Brain microvascular endothelial cell (primary cell): ENCODE data around the gene SPRR2B.
"Not testable (repeated sequence)": the region's sequence is repeated elsewhere in the genome, so short reads cannot be mapped to it uniquely, and the experiment has no call there.

Experiments used
- DNase-seq: peaks from one replicate; pipeline ENCODE4 v3.0.0-alpha.2; 2020
- H3K27ac ChIP-seq: fragments of 250-450 bp; sonication (Bioruptor Pico); 2 replicates; pipeline ENCODE4 v1.5.1; 2020; ENCODE audit warnings: mild to moderate bottlenecking, moderate library complexity
- H3K27me3 ChIP-seq: fragments of 250-450 bp; sonication (Bioruptor Pico); replicated peaks from 2 replicates; pipeline ENCODE4 v1.5.1; 2020; ENCODE audit warnings: mild to moderate bottlenecking
- H3K36me3 ChIP-seq: fragments of 250-450 bp; sonication (Bioruptor Pico); replicated peaks from 2 replicates; pipeline ENCODE4 v1.5.1; 2020; ENCODE audit warnings: mild to moderate bottlenecking
- H3K4me3 ChIP-seq: 2 replicates; pipeline ENCODE4 v1.5.1; 2011; ENCODE audit warnings: low read depth, mild to moderate bottlenecking, control low read depth, low read length, moderate library complexity
- CTCF ChIP-seq: IDR thresholded peaks from 2 replicates; pipeline ENCODE4 v1.5.1; 2011; ENCODE audit warnings: low read depth, mild to moderate bottlenecking, moderate library complexity, low read length, control low read depth, inconsistent platforms; ENCODE audit errors: missing control alignments
- in situ Hi-C: cut with HindIII; loops from 2 replicates; pipeline ENCODE4 v1.10.0; 2017; ENCODE audit warnings: low sequenced_read_pairs, low pct_ligation_motif_present

The SPRR2B gene

GRCh38 chr1:153030895-153031294 lies 40.5 kb downstream of the SPRR2B start, which contains the start of gene SPRR1B:
TSS of gene SPRR1B (plus strand) at chr1:153031203. CDS start at chr1:153032346, 1,143 bp downstream.
- in situ Hi-C loops = no loop called here
- no peak within 1 kb of the TSS for H3K27ac ChIP-seq
- H3K36me3 ChIP-seq = no peaks in the 10 kb centered on the region
- TF ChIP-seq CTCF = no peak
- no peak within 1 kb of the TSS for H3K4me3 ChIP-seq
- H3K27me3 ChIP-seq = no peaks in the 10 kb centered on the region
- no peak for DNase-seq

DNA sequence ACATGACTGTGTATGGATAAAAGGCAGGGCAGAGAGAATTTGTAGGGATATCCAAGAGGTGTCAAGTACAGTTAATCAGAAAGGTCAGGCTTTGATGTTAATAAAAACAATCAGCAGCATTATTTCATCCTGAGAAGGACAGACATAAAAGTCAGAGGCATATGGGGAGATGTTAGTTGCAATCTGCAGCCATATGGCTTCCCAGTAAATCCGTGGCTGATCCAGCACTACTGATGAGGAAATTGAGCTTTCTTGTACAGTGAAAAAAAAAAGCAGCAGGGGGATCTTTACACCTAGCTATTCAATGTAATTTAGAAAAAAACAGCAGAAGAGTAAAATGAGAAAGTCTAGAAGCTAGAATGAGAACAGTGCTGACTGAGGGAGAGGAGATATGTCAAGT lies 42.6 kb downstream of the SPRR2B start:
- DNase-seq = no peak
- in situ Hi-C loops = no loop called here
- TF ChIP-seq CTCF = no peak
- Histone ChIP-seq H3K4me3 (no peak overlapping the region), H3K27me3 (no peaks in the 10 kb centered on the region), H3K36me3 (no peaks in the 10 kb centered on the region), H3K27ac (no peak overlapping the region)

DNA sequence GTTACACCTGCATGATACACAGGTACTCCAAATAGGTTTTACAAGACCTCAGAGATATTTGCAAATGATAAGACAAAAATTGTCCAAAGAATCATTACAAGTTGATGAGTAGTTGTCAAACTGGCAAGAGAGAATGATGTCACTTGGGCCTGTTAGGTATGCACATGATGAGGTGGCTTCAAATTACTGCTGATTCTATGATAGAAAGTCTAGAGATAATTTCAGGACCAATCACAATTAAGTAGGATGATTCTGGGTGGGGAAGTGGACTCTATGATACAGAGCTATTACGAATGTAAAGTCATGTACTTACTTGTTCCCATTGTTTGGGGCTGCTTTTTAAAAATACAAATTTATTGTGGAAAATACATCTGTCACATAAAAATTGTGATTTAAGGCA lies 45.6 kb downstream of the SPRR2B start:
- H3K36me3 ChIP-seq = no peaks in the 10 kb centered on the region
- H3K27me3 ChIP-seq = no peaks in the 10 kb centered on the region
- TF ChIP-seq CTCF = no peak
- H3K4me3 ChIP-seq = no peak overlapping the region
- in situ Hi-C loops = no loop called here
- no peak overlapping the region for H3K27ac ChIP-seq
- DNase-seq = no peak

DNA sequence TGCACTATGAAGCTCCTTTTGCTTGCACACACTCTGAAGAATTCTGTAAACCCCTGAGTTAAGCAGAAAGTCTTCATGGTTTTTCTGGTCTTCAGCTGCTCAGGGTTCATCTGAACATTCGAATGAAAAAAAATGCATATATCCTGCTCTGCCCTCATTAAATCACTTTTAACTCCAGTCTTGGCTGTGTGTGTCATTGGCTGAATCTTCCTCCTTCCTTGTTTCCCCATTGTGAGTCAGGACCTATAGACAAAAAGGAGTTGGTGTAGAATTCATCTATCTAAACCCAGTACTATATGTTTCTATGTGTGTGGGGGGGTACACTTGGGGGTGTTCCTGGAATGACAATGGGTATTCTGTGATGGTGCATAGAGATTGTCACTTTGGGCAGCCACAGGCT lies 47.0 kb downstream of the SPRR2B start:
- H3K4me3 ChIP-seq = no peak overlapping the region
- in situ Hi-C loops = no loop called here
- TF ChIP-seq CTCF = no peak
- no peak overlapping the region for H3K27ac ChIP-seq
- H3K27me3 ChIP-seq = no peaks in the 10 kb centered on the region
- H3K36me3 ChIP-seq = no peaks in the 10 kb centered on the region
- DNase-seq = no peak

- in situ Hi-C loops = no loop called here
- no peaks in the 10 kb centered on the region for H3K36me3 ChIP-seq
- H3K27ac ChIP-seq = no peak overlapping the region
- no peak overlapping the region for H3K4me3 ChIP-seq
- no peak for TF ChIP-seq CTCF
- no peak for DNase-seq
- no peaks in the 10 kb centered on the region for H3K27me3 ChIP-seq
Observed at GRCh38 chr1:153023109-153023508, 48.3 kb downstream of the SPRR2B start.

- in situ Hi-C loops, H3K4me3 ChIP-seq, H3K27ac ChIP-seq, DNase-seq, H3K27me3 ChIP-seq, H3K36me3 ChIP-seq: not testable (repeated sequence)
Observed at GRCh38 chr1:153022340-153022739, 49.1 kb downstream of the SPRR2B start.

DNA sequence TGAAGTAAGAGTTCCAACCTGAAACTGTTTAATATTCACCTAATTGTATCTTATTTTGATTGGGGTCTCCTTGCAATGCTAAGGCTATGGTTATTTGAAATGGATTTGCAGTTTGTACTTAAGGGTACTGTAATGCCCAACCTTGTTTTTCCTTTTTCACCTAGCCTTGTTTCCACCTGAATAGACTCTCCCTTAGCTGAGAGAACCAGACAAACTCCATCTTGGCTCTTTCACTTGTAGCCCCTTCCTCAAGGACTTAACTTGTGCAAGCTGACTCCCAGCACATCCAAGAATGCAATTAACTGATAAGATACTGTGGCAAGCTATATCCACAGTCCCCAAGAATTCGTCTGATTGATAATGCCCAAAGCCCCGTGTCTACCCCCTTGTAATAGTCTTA lies 49.6 kb downstream of the SPRR2B start:
- H3K4me3 ChIP-seq, H3K27ac ChIP-seq, H3K27me3 ChIP-seq, in situ Hi-C loops, H3K36me3 ChIP-seq, DNase-seq: not testable (repeated sequence)
